GM18909 (cell line): ENCODE data around the gene ZSCAN10.
"Not testable (repeated sequence)": the region's sequence is repeated elsewhere in the genome, so short reads cannot be mapped to it uniquely, and the experiment has no call there.

Experiments used
- ATAC-seq: cut with Tn5 transposase; IDR thresholded peaks from one replicate; pipeline ENCODE4 v1.9.1; 2021; ENCODE audit warnings: mild to moderate bottlenecking; ENCODE audit not compliant: unreplicated experiment, poor library complexity

The ZSCAN10 gene

DNA sequence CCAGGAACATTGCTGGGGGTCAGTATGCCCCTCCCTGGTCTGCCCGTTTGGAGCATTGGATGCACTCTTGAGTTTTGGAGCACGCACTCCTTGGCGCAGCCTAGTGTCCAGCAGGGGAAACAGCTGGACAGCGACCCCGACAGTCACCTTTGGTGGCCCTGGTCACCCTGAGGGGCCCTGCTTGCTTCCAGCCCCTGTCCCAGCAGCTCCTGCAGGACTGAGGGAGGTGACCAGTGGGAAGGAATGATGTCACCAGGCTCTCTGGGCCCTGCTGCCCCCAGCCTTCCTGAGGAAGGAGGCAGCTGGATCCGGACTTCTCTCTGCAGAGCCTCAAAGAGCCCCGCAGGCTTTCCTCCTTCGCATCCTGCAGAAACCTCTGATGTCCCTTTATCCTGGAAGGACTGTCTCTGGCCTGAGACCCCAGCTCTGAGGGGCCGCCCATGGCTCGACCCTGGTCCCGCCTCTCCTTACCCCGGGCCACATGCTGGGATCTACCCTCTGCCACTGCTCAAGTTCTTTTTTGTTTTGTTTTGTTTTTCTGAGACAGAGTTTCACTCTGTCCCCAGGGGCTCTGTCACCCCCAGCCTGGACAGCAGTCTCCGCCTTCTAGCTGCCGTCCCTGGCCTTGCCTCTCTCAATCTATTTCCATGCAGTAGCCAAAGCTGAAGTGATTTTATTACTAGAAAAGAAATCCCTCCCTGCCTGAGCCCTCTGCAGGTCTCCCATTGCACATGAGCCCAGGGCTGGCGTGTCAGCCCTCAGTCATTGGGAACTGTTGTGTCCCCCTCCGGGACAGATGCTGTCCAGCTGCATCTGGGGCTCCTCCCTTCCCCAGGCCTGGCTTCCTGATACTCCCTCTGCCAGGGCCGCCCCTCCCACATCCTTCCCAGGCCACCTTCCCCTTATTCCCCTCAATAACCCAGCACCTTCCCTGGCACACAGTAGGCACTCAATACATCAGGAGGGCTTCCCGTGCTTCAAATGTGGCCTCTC is 11.6 kb downstream of the ZSCAN10 start:
- no peak for ATAC-seq

DNA sequence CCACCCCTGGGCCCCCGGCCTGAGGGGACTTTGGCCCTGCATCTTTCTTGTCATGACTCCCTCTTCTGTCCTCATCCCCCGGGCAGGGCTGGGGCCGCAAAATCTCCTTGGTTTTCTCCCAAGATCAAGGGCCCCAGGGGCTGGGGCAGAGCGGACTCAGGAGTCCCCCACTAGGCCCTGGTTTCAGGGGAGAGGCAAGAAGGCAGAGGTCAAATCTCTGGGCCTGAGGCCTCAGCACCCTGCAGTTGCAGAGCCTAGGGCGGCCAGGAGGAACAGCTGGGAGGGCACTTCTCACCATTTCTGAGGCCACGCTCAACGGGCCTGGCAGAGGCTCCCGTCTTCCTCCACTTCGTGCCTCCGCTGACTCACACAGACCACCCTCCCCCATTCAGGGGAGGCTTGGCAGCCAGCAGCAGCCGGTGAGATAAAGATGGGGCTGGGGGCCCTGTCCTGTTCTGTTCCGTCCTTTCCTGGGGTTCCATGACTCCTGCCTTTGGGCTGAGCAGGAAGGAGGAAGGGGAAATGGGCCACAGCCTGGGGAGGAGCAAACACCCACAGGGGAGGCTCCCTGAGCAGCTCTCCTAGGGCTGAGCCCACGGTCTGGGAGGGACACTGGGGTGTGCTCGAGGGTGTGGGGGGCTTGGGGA is 12.4 kb downstream of the ZSCAN10 start:
- ATAC-seq, result no peak

DNA sequence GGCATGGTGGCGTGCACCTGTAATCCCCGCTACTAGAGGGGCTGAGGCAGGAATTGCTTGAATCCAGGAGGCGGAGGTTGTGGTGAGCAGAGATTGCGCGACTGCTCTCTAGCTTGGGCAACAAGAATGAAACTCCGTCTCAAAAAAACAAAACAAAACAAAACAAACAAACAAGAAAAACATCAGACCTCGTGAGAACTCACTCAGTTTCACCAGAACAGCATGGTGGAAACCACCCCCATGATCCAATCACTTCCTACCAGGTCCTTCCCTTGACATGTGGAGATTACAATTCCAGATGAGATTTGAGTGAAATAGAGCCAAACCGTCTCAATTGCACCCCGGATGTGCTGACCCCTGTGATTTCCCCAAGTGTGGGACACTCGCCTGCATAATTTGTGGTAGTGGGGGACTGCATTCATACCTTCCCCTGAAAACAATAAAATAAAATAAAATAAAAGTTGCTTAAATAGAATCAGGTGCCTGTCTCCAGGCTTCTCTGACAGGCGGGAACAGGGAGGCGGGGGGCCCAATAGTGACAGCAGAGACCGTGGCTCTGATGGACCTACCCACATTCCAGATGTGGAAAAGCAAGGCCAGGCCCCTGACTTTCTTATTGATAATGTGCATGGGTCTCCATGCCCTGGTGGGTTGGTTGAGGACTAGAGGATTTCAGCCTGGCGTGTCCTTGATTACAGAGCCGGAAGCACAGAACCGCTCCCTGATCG is 13.1 kb downstream of the ZSCAN10 start:
- ATAC-seq, result no peak

DNA sequence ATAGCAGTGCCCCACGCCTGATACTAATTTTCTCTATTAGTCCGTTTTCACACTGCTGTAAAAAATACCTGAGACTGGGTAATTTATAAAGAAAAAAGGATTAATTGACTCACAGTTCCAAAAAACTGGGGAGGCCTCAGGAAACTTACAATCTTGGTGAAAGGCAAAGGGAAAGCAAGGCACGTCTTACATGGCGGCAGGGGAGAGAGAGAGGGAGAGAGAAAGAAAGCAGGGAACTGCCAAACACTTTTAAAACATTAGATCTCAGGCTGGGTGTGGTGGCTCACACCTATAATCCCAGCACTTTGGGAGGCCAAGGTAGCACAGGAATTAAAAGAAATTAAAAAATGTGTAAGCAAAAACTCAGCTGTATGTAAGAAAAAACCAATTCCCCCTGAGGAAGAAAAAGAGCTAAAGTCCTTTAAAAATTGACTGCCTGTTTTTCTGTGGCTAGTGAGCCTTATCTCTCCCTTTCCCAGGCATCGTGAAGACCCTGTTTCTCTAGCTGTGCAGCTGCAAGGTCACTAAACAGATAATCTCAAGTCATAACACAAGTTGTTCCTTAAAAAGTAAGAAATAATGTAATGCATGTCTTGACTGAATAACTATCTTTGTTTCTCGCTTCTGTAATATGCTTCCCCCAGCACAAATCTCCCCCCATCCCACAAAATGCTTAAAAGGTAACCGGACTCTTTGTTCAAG is 14.0 kb downstream of the ZSCAN10 start:
- no peak for ATAC-seq

- ATAC-seq, result no peak
Observed at GRCh38 chr16:3084491-3084890, 14.6 kb downstream of the ZSCAN10 start.

GRCh38 chr16:3083408-3083807 is 15.7 kb downstream of the ZSCAN10 start:
- ATAC-seq, result not testable (repeated sequence)

DNA sequence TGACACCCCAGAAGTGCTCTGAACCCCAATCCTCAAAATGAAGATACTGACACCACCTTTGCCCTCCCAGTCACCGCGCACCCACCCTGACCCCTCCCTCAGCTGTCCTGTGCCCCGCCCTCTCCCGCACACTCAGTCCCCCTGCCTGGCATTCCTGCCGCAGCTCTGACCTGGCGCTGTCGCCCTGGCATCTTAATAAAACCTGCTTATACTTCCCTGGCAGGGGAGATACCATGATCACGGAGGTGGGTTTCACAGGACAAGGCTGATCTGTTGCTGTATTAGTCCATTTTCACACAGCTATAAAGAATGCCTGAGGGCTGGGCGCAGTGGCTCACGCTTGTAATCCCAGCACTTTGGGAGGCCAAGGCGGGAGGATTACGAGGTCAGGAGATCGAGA is 17.1 kb downstream of the ZSCAN10 start:
- ATAC-seq, result not testable (repeated sequence)

GRCh38 chr16:3080024-3080423 is 19.1 kb downstream of the ZSCAN10 start:
- no peak for ATAC-seq

DNA sequence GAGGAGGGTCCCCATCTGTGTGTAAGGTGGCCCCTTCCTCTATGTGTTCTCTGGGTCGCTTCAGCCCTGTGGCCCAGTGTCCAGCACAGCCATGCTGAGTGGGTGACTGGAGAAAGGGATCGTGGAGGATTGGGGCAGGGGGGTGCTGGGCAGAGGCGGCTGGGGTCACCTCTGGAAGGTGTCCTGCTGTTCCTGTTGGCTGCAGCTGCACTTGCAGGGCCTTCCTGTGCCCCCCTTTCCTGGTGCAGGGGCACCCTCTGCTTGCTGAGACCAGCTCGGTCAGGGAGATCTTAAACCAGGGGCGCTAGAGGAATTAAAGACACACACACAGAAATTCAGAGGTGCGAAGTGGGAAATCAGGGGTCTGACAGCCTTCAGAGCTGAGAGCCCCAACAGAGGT is 22.5 kb downstream of the ZSCAN10 start:
- no peak for ATAC-seq

GRCh38 chr16:3075946-3076345 is 23.1 kb downstream of the ZSCAN10 start:
- not testable (repeated sequence) for ATAC-seq

DNA sequence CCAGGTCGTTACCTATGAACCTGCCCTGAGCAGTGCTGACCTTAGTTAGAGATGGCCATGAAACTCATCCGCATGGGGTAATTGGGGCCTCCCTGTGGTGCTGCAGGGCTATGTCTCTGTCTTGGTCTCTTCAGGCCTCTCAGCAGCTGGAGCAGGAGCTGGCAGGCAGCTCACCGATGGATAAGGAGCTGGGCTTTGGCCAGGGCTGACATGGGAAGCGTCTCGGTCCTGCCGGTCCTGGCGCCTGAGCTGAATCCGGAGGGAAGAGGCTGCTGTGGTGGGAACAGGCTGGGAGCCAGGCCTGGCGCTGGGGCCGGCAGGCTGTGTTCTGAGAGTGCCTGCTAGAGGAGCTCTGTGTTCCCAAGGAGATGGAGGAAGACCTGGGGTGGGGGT is 23.6 kb downstream of the ZSCAN10 start:
- no peak for ATAC-seq

GRCh38 chr16:3074860-3075522 is 24.1 kb downstream of the ZSCAN10 start:
- peak; percentile 84 for ATAC-seq

GRCh38 chr16:3073448-3073847 is 25.6 kb downstream of the ZSCAN10 start:
- no peak for ATAC-seq

- ATAC-seq, result not testable (repeated sequence)
Observed at GRCh38 chr16:3072576-3073263, 26.4 kb downstream of the ZSCAN10 start.

DNA sequence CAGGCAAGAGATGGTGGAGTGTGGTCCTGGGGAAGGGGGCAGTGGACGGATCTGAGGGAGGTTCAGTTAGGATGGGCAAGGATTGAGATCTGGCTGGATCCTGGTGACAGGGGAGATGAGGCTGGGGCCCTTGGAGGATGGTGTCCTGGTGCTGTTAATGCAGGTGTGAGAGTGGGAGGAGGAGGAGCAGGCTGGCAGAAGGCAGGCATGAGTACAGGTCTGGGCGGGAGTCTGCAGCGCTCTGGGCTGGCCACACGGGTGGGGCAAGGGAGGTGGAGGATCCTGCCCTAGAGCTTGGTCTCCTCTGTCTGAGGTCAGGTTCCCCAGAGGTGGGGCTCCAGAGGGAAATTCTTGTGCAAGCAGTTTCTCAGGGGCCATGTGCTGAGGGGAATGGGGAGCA is 26.9 kb downstream of the ZSCAN10 start:
- not testable (repeated sequence) for ATAC-seq

- no peak for ATAC-seq
Observed at GRCh38 chr16:3071655-3072054, 27.4 kb downstream of the ZSCAN10 start.

- ATAC-seq, result no peak
Observed at GRCh38 chr16:3070608-3071111, 28.4 kb downstream of the ZSCAN10 start.

DNA sequence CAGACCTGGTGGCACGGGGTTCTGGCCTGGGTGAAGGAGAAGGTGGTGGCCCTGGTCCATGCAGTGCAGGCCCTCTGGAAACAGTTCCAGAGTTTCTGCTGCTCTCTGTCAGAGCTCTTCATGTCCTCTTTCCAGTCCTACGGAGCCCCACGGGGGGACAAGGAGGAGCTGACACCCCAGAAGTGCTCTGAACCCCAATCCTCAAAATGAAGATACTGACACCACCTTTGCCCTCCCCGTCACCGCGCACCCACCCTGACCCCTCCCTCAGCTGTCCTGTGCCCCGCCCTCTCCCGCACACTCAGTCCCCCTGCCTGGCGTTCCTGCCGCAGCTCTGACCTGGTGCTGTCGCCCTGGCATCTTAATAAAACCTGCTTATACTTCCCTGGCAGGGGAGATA is 29.9 kb downstream of the ZSCAN10 start:
- not testable (repeated sequence) for ATAC-seq

DNA sequence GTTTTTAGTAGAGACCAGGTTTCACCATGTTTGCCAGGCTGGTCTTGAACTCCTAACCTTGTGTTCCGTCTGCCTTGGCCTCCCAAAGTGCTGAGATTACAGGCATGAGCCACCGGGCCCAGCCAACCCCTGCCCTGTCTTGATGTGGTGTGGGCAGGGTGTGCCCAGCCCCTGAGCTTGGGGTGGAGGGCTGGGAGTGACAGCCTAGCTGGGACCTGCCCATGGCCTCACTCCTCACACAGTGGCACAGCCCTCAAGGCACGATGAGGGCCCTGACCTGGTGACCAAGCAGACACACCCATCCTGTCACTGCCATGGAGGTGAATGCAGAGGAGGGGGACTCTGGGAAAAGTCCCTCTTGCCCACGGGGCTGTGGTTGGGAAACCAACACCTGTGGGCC is 30.6 kb downstream of the ZSCAN10 start:
- ATAC-seq, result no peak
